GM06990 (cell line): Measurements from ENCODE around the gene RAPGEF1.

Source experiments
- DNase-seq: peaks from one replicate; pipeline ENCODE4 v3.0.0-alpha.2; 2011; ENCODE audit not compliant: insufficient read length; ENCODE audit errors: extremely low read depth
- H3K27me3 ChIP-seq: replicated peaks from 2 replicates; pipeline ENCODE4 v1.6.0; 2011; ENCODE audit warnings: low read length; ENCODE audit not compliant: control insufficient read depth, insufficient read depth
- H3K36me3 ChIP-seq: 2 replicates; pipeline ENCODE4 v1.5.1; 2011; ENCODE audit warnings: low read length; ENCODE audit not compliant: control insufficient read depth, insufficient read depth
- H3K4me3 ChIP-seq: replicated peaks from 2 replicates; pipeline ENCODE4 v1.5.1; 2011; ENCODE audit warnings: low read depth, mild to moderate bottlenecking, control low read depth, low read length
- CTCF ChIP-seq: IDR thresholded peaks from 2 replicates; pipeline ENCODE4 v1.5.1; 2011; ENCODE audit warnings: low read length, control low read depth, mild to moderate bottlenecking, inconsistent platforms; ENCODE audit not compliant: insufficient read depth, poor library complexity, severe bottlenecking

Gene RAPGEF1

DNA sequence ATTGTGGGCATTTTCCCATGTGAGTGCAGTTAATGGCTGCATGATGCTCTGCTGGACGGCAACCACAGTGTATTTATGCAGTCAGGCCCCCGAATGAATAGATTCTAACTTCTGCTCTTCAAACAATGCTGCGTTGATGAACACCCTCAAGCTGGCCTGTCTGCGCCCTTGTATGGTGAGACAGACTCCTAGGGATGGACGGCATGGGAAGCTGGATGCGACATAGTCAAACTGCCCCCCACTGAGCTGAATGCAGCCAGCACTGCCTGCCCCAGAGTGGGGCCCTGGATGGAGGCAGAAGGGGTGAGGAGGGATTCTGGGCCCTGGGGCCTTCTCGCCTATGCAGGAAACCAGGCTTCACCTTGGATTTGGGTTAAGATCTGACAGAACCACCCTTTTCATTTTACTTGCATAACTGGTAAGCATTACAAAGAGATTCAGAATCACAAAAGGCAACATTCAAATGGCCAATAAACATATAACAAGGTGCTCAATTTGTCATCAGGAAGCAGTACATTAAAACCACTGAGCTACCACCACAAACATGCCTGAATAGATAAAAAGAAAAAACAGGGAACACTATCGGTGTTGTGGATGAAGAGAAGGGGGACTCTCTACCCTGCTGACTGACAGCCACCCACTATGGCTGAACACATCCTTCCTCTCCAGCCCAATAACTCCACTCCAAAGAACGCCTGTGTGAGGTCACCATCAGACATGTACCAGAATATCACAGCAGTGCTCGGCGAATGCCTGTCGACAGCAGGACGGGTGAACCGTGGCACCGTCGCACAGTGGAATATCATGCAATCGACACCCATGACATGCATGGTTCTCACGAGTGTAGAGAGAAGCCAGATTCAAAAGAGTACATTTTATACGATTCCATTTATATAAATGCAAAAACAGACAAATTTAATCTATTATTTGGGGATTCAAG lies 79.1 kb downstream of the RAPGEF1 start:
- DNase-seq: no peak
- Histone ChIP-seq H3K36me3 (peaks cover 3% of the 10 kb centered on the region; the same call in 1 of the 2 replicates), H3K27me3 (no peaks in the 10 kb centered on the region), H3K4me3 (no peak overlapping the region; the same call in 1 of the 2 replicates)
- no peak for TF ChIP-seq CTCF

GRCh38 chr9:131658377-131659129 lies 81.3 kb downstream of the RAPGEF1 start:
- TF ChIP-seq CTCF: no peak
- Histone ChIP-seq H3K36me3 (peaks cover 1% of the 10 kb centered on the region; the same call in 1 of the 2 replicates), H3K4me3 (peak overlapping the region; percentile 21), H3K27me3 (no peaks in the 10 kb centered on the region)
- DNase-seq: no peak

- Histone ChIP-seq H3K4me3 (no peak overlapping the region), H3K36me3 (peaks cover 1% of the 10 kb centered on the region; the same call in 1 of the 2 replicates), H3K27me3 (no peaks in the 10 kb centered on the region)
- DNase-seq: no peak
- no peak for TF ChIP-seq CTCF
Observed at GRCh38 chr9:131657940-131658339, 81.9 kb downstream of the RAPGEF1 start.

- no peak overlapping the region for H3K4me3 ChIP-seq
- DNase-seq: no peak
- no peaks in the 10 kb centered on the region for H3K27me3 ChIP-seq
- TF ChIP-seq CTCF: no peak
- H3K36me3 ChIP-seq: peaks cover 1% of the 10 kb centered on the region; the same call in 1 of the 2 replicates
Observed at GRCh38 chr9:131657456-131657855, 82.4 kb downstream of the RAPGEF1 start.

DNA sequence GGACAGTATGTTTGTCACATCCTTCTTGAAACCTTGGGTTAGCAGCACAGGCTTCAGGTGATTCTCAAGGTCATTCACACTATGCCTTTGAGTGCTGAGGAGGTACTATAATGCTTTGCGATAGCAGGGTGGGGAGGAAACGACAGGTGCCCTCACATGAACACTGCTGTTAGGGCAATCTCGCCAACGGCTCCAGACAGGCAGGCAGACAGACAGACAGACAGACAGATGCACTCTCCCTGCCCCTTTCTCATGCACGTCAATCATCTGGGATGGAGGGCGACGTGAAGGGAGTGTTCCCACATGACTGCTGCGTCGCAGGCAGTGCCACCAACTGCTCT lies 82.9 kb downstream of the RAPGEF1 start:
- DNase-seq: no peak
- H3K4me3 ChIP-seq: no peak overlapping the region; the same call in 1 of the 2 replicates
- no peaks in the 10 kb centered on the region for H3K27me3 ChIP-seq
- H3K36me3 ChIP-seq: peaks cover 1% of the 10 kb centered on the region; the same call in 1 of the 2 replicates
- no peak for TF ChIP-seq CTCF
